ENCODE results near the gene CCDC12.

DNA sequence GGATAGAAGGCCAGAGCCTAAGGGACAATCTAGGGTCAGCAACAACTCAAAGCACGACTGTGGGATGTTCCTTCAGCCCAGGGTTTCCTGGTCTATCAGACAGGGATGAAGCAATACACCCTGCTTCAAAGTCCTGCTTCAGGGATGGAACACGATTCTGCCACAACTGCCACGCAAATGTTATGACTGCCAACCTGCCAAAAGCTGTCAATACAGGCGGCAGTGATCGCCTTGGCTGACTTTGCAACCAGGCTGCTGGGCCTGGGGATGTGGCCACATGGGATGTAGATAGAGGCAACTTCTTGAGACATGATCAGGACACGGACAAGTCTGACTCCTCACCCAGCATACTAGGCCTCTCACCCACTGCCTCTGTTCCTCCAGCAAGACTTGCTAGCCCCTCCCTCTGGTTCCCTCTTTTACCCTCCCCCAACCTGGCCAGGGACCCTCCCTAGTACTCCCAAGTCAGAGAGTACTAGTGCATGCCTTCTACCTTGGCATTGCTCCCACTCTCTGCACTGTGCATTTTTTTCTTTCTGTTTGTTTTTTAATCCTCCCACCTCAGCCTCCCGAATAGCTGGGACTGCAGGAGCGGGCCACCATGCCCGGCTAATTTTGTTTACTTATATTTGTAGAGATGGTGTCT is 7.6 kb downstream of the CCDC12 start:
- TF ChIP-seq, protein P1, sequence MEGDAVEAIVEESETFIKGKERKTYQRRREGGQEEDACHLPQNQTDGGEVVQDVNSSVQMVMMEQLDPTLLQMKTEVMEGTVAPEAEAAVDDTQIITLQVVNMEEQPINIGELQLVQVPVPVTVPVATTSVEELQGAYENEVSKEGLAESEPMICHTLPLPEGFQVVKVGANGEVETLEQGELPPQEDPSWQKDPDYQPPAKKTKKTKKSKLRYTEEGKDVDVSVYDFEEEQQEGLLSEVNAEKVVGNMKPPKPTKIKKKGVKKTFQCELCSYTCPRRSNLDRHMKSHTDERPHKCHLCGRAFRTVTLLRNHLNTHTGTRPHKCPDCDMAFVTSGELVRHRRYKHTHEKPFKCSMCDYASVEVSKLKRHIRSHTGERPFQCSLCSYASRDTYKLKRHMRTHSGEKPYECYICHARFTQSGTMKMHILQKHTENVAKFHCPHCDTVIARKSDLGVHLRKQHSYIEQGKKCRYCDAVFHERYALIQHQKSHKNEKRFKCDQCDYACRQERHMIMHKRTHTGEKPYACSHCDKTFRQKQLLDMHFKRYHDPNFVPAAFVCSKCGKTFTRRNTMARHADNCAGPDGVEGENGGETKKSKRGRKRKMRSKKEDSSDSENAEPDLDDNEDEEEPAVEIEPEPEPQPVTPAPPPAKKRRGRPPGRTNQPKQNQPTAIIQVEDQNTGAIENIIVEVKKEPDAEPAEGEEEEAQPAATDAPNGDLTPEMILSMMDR (IDR thresholded peaks at IDR 0.05), result no peak
- TF ChIP-seq EP300 (IDR thresholded peaks at IDR 0.05) (no peak), POLR2A (IDR thresholded peaks at IDR 0.05) (no peak)

Data from gastroesophageal sphincter (tissue), 3 donors.